Transverse colon (tissue), 4 donors: Measurements from ENCODE around the gene HOXD1.

Source experiments
- CTCF ChIP-seq, 5 experiments: fragments of 200-600 bp in 3 of 5; fragments of 450-650 bp in 2 of 5; sonication (generic) in 3 of 5; IDR thresholded peaks; 1 replicate in 2 of 5; 2 replicates in 3 of 5; pipeline ENCODE4 v1.5.1; 2016 to 2017; ENCODE audit warnings: antibody characterized with exemption in 5 of 5, inconsistent platforms in 3 of 5, mild to moderate bottlenecking in 2 of 5, moderate library complexity in 1 of 5
- EP300 ChIP-seq: sonication (generic); formaldehyde crosslinking; IDR thresholded peaks from one replicate; pipeline ENCODE4 v1.6.1; 2017; ENCODE audit warnings: antibody characterized with exemption, low read depth
- POLR2A ChIP-seq: fragments of 450-650 bp; IDR thresholded peaks from one replicate; pipeline ENCODE4 v1.6.1; 2016; ENCODE audit warnings: antibody characterized with exemption, mild to moderate bottlenecking, moderate library complexity
- POLR2AphosphoS5 ChIP-seq, 3 donors: sonication (generic); formaldehyde crosslinking; IDR thresholded peaks; one replicate each; pipeline ENCODE4 v1.6.1; 2016; ENCODE audit warnings: antibody characterized with exemption in 3 of 3

DNA sequence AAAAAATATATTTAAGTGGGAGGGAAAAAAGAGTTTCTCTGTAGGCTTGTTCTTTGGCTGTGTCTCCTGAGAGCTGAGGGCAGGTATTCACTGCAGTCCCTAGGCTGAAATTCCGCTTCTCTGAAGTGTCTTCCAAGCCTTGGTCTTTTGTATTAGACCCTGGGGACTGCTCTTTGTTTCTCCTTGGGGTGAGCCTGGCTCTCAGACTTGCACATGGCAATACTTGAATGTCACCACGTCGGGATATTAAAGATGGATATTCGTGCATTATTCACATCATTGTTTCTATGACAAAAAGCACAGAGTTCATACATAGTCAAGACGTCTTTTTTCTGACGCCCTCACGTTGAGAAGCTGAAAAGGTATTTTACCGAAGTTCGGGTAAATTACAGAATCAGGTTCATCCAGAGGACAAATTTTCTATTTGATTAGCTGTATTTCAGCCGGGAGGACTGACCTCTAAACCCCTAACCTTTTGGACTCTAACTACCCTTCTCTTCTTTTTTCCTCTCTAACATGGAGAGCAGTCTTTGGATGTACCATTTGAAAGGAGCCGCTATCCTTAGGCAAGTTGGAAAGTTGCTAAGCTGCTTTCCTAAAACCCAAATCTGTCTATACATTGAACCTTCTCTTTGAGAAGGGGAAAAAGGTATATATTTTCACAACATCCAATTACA, 33.8 kb upstream of the HOXD1 start:
- TF ChIP-seq CTCF (IDR thresholded peaks at IDR 0.05) (no peak), POLR2AphosphoS5 (IDR thresholded peaks at IDR 0.05) (no peak), POLR2A (no peak), EP300 (no peak)
